ENCODE data around the gene ASB14.

Gene ASB14

GRCh38 chr3:57298041-57298440 is 5.6 kb upstream of the ASB14 start:
- FAIRE-seq: no peak
- TF ChIP-seq, protein P1, sequence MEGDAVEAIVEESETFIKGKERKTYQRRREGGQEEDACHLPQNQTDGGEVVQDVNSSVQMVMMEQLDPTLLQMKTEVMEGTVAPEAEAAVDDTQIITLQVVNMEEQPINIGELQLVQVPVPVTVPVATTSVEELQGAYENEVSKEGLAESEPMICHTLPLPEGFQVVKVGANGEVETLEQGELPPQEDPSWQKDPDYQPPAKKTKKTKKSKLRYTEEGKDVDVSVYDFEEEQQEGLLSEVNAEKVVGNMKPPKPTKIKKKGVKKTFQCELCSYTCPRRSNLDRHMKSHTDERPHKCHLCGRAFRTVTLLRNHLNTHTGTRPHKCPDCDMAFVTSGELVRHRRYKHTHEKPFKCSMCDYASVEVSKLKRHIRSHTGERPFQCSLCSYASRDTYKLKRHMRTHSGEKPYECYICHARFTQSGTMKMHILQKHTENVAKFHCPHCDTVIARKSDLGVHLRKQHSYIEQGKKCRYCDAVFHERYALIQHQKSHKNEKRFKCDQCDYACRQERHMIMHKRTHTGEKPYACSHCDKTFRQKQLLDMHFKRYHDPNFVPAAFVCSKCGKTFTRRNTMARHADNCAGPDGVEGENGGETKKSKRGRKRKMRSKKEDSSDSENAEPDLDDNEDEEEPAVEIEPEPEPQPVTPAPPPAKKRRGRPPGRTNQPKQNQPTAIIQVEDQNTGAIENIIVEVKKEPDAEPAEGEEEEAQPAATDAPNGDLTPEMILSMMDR (IDR thresholded peaks at IDR 0.05; ENCODE audit: insufficient read depth, missing control alignments): no peak
- no peak for DNase-seq (ENCODE audit: insufficient read length, low spot score)

- TF ChIP-seq, protein P1 (IDR thresholded peaks at IDR 0.05; ENCODE audit: insufficient read depth, missing control alignments): no peak
- DNase-seq (ENCODE audit: insufficient read length, low spot score) (no peak), FAIRE-seq (no peak)
These were observed 527 bp upstream of the ASB14 start for GRCh38 chr3:57292897-57293526.

GRCh38 chr3:57288403-57288802 is 4.1 kb downstream of the ASB14 start:
- TF ChIP-seq, protein P1 (IDR thresholded peaks at IDR 0.05; ENCODE audit: insufficient read depth, missing control alignments): no peak
- FAIRE-seq (no peak), DNase-seq (ENCODE audit: insufficient read length, low spot score) (no peak)

GRCh38 chr3:57287205-57287604 is 5.3 kb downstream of the ASB14 start:
- no peak for FAIRE-seq

DNA sequence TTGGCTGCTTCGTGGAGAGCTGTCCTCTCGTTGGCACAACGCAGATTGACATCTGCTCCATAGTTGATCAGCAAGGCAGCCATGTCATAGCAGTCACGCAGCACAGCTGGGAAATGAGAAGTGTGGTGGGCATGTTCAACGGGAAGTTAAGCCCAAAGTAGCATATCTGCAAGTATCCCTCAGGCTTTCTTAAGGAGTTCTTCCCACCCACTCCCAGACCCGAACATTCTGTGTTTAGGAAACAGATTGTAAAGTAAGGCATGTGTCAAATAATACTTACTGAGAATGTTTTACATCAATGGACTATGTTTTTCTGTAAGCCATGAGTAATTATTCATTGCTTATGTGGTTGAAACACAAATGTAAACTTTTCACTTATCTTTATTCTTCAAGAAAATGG is 9.2 kb downstream of the ASB14 start:
- no peak for FAIRE-seq
- no peak for DNase-seq (ENCODE audit: insufficient read length, low spot score)
- TF ChIP-seq, protein P1 (IDR thresholded peaks at IDR 0.05; ENCODE audit: insufficient read depth, missing control alignments): no peak

More at GRCh38 chr3:57287205-57287604, 5.3 kb downstream of the ASB14 start:
- no peak for DNase-seq (ENCODE audit: insufficient read length, low spot score)
- TF ChIP-seq, protein P1 (IDR thresholded peaks at IDR 0.05; ENCODE audit: insufficient read depth, missing control alignments): no peak

DNA sequence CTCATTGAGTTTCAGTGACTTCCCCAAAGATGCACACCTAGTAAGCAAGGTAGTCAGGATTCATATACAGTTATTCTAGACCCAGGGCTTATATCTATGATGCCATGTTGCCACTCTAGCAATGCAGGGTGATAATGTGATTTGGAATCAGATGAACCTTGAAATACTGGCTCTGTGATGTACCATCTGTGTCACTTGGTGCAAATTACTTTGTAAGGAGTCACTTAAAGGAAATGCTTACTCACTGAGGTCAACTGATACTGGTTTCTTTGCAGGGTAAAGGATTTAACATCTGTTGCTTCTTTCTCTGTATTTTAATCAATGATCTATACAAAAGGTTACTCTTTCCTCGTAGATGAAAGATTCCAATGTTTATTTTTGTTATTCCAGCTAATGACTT is 10.8 kb downstream of the ASB14 start:
- FAIRE-seq: no peak
- DNase-seq (ENCODE audit: insufficient read length, low spot score): no peak
- TF ChIP-seq, protein P1 (IDR thresholded peaks at IDR 0.05; ENCODE audit: insufficient read depth, missing control alignments): no peak

- DNase-seq (ENCODE audit: insufficient read length, low spot score) (no peak), FAIRE-seq (no peak)
- TF ChIP-seq, protein P1 (IDR thresholded peaks at IDR 0.05; ENCODE audit: insufficient read depth, missing control alignments): no peak
These were observed 12.8 kb downstream of the ASB14 start for GRCh38 chr3:57279685-57280084.

Measured in D721Med (cell line).